ENCODE data around the gene CD27. TPM values are rescaled to one million over a fixed set of nuclear protein-coding genes. Genes with fewer than 3 reads are reported as not detected.

The CD27 gene
- total and polyA plus RNA-seq, 2 of the 8 experiments (the other 6 are each of a cell fraction or from before 2014, with no cell fraction given) = 0.28 to 0.39 TPM

GRCh38 chr12:6452944-6453630 lies 8.3 kb downstream of the CD27 start (continued):
- TF ChIP-seq EZH2 (IDR thresholded peaks at IDR 0.05; ENCODE audit: low read depth, low read length, severe bottlenecking) (no peak), SUZ12 (IDR thresholded peaks at IDR 0.05; ENCODE audit: low read length) (no peak)
